ENCODE data around the gene EVC.
"Not testable (repeated sequence)": the region's sequence is repeated elsewhere in the genome, so short reads cannot be mapped to it uniquely, and the experiment has no call there.

EVC gene

DNA sequence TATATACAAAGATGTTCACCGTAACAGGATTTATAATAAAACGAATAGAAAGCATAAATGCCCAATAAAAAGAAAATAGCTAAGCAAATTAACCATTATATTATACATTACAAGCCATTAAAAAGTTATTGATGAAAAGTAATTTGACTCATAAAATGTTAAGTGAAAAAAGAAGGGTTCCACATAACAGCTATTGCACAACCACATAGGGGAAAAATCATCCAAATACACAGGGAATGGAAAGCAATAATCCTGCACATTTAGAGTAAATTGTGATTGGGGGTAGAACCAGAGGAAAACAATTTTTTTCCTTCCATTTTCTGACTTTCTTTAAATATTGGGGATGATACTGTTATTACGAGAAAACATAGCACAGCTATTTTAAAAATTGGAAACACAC, 143.9 kb downstream of the EVC start:
- DNase-seq: no peak

DNA sequence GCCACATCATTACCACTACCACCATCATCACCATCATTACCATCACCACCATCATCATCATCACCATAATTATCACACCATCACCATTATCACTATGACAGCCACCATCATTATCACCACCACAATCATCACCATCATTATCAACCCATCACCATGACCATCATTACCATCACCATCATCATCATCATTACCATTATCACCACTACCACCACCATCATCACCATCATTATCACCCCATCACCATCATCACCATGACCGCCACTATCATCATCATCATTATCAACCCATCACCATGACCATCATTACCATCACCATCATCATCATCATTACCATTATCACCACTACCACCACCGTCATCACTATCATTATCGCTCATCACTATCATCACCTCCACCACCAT, 145.4 kb downstream of the EVC start:
- not testable (repeated sequence) for DNase-seq

GRCh38 chr4:5857199-5857598, 146.2 kb downstream of the EVC start:
- no peak for DNase-seq

DNA sequence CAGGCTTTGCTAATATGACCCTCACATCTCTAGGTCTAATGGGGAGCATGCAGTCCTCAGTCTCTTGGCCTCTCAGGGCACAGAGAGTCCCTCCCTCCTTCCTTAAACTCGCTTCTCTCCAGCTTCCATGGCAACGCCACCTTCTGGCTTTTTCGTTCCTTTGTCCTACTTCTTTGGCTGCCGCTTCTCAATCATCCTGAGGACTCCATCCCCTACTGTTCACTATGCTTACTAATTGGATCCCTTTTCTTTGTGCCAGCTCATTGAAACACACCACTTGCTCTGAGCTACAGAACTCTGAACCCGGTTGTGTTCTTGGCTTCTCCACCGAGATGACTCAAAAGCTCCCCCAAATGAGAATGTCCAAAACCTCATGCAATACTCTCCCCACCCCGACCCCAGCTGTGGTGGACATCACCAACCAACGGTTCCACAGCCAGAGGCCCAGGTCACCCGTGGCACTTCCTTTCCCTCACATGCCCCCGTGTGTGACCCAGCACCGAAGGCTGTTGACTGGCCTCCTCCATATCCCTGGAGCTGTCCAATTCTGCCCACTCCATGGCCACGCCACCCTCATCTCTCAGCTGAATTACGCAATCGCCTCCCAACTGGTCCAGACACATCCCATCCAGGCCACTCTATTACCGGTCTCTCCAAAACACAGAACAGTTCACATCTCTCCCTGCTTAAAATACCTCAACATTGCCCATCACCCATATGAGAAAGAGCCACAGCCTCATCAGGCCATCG, 147.2 kb downstream of the EVC start:
- no peak for DNase-seq

- DNase-seq: peak in 1 of 3 experiments; percentile 42
Observed at GRCh38 chr4:5863461-5864113, 152.6 kb downstream of the EVC start.
